Stimulated activated CD4-positive, alpha-beta T cell treated with anti-CD3 and anti-CD28 coated beads, TNF-alpha, amount 100 ng/mL, for 48 hours (primary cell): ENCODE data around the gene ABCC1.
"Not testable (repeated sequence)": the region's sequence is repeated elsewhere in the genome, so short reads cannot be mapped to it uniquely, and the experiment has no call there.

Experiments used
- DNase-seq, 3 donors: peaks; one replicate each; pipeline ENCODE4 v3.0.0-alpha.2; 2020; ENCODE audit warnings: low read depth in 3 of 3

Gene ABCC1

DNA sequence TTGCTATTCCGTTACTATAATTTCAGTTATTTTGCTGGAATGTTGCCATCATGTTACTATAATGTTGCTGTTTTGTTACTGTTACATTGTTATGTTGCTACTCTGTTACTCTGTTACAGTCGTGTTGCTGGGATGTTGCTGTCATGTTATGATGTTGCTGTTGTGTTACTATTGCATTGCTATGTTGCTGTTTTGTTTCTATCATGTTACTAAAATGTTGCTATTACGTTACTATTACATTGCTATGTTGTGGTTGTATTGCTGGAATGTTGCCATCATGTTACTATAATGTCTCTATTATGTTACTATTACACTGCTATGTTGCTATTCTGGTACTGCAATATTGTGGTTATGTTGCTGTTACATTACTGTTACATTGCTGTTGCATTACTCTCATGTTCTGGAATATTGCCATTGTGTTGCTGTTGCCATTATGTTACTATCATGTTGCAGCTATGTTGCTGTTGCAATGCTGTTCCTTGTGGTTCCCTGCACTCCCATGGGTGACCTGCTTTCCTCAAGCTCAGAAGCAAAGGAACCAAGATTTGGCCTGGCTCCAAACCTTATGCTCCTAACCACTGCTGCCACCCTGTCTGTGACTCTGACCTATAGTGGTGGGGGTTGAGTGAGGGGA lies 209.4 kb downstream of the ABCC1 start:
- DNase-seq: no peak

DNA sequence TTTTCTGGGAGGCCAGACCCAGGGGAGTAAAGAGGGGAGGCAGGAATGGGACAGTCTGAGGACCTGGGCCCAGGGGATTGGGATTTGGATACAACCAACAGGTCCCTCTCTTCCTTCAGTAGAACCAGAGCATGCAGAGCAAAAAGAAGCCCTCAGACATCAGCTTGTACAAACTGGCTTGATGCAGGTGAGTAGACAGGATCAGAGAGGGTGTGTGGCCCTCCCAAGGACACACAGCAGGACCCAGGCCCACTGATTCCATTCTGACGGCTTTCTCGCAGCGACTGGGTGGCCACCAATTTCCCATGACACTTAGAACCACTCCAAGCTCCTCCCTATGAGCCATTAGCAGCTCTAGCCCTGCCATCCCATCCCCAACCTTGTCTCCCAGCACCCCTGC lies 210.2 kb downstream of the ABCC1 start:
- no peak for DNase-seq

DNA sequence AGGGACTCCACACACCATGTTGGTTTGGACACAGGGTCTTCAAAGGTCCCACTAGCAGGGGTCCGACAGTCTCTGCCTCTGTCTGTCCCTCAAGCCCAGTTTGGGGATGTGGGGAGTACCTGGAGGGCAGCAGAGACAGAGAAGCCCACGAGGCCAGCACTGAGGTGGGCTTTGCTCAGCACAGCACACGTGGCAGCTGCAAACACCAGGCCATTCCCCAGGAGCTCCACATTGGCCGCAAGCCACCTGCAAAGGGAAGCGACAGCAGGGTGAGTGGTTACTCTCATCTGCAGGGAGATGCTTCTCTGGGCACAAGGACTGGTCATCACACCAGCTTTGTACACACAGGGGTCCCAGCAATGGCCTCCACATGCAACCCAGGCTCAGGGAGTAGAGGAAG lies 211.9 kb downstream of the ABCC1 start:
- DNase-seq: no peak

DNA sequence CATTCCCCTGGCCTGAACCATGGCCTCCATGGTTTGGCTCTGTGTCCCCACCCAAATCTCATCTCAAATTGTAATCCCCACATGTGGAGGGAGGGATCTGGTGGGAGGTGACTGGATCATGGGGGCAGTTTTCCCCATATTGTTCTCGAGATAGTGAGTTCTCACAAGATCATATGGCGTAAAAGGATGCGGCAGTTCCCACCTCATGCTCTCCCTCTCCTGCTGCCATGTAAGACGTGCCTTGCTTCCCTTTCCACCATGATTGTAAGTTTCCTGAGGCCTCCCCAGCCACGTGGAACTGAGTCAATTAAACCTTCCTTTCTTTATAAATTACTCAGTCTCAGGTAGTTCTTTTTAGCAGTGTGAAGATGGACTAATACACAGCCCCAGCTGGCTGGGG lies 212.4 kb downstream of the ABCC1 start:
- not testable (repeated sequence) for DNase-seq

DNA sequence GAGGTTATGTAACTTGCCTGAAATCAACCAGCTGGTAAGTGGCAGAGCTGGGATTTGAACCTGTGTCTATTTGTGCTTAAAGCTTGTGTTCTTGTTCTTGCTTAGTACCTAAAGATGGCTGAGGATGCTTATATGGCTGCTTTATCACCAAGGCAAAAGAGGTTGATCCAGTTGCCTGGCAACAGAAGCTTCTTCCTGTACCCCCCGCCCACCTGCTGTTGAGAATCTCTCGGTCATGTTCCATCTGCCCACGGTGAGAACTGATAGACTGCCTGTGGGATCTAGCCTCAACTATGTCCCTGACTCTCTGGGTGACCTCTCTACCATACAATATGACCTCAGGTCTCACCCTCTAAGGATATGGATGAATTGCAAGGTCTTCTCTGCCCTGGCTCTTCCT lies 213.2 kb downstream of the ABCC1 start:
- no peak for DNase-seq

DNA sequence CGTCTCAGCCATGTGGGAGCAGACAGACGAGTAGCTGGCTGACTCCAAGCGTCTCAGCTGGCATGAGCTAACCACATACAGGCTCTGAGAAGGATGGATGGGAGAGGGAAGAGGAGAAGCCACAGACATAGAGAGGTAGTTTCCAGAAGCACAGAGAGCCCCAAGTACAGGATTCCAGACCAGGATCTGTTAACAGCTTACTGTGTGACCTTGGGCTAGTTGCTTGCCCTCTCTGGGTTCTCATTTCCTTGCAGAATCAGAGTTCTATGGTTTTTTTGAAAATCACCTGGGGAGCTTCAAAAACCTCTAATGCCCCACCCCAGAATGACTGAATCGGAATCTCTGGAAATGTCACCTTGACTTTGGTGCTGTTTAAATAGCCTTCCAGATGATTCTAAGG lies 213.7 kb downstream of the ABCC1 start:
- no peak for DNase-seq

DNA sequence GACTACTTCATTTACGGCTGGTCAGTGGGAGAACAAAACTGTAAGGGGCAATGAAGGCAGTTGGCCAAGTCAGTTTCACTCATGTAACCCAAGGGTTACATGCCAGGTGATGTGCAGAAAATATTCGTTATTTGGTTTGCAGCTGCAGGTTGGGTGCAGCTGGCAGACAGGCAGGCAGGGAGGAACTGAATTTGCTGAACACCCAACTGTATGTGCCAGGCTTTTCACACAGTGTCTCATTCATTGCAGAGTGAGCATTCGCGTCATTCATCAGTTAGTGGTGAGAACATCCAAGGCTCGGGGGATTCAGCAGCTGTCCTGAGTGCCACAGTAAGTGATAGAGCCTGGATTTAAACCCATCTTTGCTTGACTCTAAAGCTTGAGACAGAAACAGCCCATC lies 214.2 kb downstream of the ABCC1 start:
- no peak for DNase-seq

DNA sequence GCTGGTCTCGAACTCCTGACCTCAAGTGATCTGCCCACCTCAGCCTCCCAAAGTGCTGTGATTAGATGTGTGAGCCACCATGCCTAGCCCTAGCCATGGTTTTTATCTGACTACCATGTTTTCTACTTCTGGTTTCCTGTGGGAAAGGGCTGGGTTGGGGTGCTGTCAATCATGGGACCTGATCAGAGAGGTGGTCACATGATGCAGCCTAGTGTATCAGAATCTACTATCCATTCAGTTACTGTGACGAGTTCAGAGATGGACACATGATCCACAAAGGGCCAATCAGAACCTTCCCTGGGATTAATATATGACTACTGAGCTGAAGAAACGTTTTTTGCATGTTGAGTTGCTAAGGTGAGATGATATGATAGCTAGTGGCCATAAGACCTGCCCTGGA lies 214.8 kb downstream of the ABCC1 start:
- no peak for DNase-seq

DNA sequence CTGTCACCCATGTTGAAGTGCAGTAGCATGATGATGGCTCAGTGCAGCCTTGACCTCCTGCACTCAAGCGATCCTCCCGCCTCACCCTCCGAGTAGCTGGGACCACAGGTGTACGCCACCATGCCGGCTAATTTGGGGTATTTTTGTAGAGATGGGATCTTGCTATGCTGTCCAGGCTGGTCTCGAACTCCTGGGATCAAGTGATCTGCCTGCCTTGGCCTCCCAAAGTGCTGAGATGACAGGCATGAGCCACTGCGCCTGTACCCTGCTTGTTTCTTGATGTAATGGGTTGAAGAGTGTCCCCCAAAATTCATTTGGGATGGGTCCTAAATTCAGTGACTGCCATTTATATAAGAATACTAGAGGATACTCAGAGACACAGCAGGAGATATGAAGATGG lies 216.7 kb downstream of the ABCC1 start:
- no peak for DNase-seq

DNA sequence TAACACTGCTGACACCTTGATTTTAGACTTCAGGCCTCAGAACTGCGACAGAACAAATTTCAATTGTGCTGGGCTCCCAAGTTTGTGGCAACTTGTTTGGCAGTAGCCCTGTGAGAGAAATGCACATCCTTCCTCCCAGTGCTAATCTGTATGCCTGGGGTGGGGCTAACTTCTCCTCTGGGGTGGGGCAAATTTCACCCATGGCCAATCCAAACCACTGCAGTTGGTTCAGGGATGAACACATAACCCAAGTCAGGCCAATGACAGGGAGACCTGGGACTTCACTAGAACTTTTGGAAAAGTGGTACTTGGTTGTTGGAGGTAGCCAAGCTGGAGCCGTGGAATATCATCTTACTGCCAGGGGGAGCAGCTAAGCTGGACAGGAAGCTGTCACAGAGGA lies 217.5 kb downstream of the ABCC1 start:
- no peak for DNase-seq

DNA sequence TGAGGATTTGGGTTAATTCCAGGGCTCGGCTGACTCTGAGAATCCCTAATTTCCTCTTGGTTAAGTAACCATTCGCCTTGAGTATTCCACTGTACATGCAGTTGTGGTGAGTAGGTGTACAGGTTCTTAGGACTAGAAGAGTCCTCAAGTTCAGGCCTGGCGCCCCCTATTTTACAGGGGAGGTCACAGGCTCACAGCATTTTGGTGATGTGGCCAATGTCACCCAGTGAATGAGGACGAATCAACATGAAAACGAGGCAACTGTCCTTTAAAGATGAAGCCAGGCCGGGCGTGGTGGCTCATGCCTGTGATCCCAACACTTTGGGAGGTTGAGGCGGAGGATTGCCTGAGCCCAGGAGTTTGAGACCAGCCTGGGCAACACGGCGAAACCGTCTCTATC lies 218.5 kb downstream of the ABCC1 start:
- no peak for DNase-seq

DNA sequence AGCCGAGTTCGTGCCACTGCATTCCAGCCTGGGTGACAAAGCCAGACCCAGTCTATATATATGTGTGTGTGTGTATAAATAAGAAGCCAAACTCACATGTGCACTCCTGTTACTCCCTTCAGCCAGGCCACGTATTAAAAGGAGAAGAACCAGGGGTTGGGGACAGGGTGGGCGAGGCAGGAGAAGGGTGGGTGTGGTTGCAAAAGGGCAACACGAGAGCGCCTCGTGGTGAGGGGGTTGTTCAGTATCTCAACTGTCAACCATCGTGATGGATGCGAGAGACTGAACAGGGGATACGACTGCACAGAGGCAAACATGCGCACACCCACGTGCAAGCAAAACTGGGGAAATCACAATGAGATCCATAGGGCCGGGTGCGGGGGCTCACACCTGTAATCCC lies 219.0 kb downstream of the ABCC1 start:
- no peak for DNase-seq

DNA sequence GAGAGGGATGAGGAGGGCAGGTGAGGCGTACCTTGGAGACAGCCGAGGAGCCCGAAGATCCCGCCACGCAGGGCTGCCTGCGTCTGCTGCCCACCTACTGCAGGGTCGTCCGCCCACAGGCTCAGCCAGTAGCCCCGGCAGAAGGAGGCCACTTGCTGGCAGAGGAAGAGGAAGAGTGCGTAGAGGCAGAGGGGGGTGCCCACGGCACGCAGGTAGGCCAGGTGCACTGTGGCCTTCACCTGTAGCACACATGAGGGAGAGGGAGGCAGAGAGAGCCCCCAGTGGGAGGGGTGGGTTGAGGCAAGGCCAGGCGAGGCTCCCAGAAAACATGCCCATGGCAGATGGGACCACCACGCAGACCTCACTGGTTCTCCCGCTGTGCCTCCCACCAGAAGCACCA lies 220.2 kb downstream of the ABCC1 start:
- DNase-seq: no peak

DNA sequence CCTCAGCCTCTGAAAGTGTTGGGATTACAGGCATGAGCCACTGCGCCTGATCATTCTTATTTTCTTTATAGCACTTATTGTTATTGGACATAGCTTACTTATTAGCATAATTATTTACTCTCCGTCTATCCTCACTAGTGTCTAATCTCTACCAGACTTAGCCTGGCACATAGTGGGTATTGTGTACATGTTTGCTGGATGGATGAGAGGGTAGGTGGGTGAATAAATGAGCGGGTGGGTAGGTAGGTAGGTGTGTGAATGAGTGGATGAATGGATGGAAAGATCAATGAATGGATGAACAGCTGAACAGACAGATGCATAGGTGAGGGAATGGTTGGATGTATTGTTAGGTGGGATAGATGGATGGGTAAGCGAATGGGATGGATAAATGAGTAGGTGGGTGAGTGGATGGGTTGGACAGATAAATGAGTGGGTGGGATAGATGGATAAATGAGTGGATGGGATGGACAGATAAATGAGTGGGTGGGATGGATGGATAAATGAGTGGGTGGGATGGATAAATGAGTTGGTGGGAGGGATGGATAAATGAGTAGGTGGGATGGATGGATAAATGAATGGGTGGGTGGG lies 222.0 kb downstream of the ABCC1 start:
- DNase-seq: no peak

DNA sequence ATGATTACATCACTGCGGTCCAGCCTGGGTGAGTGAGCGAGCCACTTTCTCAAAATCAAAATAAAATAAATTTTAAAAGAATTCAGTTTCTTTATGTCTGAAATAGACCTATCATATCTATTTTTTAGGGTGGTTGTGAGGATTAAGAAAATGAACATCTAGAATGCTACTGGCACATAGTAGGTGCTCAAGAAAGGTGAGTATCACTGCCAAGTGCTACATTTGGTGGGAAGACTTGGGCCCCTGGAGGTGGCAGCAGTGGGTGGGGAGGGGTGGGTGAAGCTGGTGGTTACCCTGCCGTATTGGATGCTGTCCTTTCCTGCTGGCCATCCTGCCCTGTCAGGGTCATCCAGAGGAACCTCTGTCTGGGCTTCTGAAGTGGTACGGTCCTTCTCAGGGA lies 223.6 kb downstream of the ABCC1 start:
- no peak for DNase-seq

DNA sequence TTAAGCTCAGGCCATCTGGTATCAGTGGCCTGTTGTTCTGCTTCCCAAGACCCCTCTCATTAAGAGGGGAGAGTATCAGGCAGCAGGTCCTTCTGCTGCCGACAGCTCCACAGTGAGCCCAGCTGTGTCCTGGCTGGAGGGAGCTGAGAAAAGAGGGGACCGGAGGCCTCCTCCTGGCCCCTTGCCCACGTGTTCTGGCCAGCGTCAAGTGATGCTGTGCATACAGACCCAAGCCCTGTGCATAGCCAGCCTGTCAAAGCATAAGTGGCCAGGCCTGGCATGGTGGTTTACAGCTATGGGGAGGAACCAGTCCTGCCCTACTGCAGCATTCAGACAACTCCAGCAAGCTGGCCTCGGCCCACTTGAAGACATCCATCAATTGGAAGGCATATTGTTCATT lies 225.9 kb downstream of the ABCC1 start:
- no peak for DNase-seq

DNA sequence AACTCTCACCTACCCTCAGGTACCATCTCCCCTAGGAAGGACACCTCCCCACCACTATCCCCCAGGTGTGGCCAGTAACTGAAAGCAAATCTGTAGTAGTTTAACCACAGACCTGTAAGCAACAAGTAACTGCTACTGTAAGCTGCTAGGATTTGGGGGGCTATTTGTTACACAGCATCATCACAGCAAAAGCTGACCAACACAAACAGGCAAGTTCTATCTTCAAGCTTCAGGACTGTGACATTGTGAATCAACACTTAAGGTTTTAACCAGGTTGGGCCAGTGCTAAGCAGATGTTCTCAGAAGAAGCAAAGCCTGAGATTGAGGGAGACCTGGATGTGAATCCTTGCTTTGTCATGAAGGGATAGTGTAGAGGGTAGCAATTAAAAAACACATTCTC lies 226.9 kb downstream of the ABCC1 start:
- DNase-seq: no peak

DNA sequence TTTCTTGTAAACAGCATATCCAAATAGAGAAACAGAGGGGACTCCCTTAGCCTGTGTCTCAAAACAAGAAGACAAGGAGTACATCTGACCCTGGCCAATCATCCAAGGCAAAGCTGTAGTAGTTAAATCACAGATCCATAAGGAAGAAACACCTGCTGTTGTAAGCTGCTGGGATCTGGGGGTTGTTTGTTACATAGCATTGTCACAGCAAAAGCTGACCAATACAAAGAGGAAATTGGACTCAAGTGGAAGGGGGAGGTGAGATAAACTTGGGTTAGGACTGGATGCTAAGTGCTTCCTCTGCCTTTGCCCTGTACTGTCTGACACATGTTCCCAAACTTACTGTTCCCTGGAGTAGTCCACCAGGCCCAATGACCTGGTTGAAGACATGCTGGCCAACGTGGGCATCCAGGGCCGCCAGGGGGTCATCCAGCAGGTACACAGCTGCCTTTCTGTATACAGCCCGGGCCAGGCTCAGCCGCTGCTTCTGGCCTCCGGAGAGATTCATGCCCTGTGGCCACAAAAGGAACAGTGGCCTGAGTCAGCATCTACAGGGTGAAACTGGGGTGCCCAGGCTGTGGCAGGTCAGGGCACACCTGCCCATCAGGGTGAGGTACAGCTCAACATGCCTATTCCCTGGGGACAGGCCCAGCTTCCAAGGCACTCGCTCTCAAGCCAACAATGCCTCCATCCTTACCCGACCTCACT lies 229.2 kb downstream of the ABCC1 start:
- DNase-seq: no peak

DNA sequence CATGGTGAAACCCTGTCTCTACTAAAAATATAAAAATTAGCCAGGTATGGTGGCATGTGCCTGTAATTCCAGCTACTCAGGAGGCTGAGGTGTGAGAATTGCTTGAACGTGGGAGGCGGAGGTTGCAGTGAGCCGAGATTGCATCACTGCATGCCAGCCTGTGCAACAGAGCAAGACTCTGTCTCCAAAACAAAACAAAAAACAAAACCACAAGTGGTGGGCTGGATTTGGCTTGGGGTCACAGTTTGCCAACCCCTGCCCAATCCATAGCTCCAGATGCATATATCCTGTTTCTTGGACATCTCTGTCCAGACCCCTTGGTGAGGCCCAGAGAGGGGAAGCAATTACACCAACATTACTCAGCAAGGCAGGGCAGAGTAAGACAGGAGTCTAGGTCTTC lies 232.3 kb downstream of the ABCC1 start:
- not testable (repeated sequence) for DNase-seq

DNA sequence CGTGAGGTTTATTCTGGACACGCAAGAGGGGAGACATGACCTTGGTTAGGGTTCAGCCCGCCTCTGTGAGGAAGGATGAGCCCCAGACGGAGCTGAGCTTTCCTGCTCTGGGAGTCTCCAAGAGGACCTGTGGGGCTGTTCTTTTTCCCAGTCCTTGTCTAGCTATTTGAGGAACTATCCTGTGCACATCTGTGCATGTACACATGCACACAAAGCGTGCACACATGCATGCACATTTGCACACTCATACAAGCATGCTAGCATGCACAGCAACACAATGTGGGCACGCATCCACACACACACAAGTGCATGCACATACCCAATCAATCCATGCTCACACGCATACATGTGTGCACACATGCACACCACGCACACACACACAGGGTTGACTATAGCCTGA lies 233.5 kb downstream of the ABCC1 start:
- no peak for DNase-seq

DNA sequence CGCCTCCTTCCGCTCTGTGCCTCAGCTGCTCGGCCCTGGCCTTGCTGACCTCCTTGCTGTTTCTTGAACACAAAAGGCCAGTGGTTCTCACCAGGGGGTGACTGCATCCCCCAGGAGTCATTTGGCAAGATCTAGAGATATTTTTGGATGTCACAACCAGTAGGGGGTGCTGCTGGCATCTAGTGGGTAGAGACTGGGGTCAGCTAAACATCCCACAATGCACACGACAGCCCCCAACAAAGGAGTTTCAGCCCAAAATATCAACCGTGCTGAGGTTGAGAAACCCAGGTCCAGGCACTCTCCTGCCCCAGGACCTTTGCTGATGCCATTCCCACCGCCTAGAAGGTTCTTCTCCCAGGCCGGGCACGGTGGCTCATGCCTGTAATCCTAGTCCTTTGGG lies 234.1 kb downstream of the ABCC1 start:
- DNase-seq: no peak

DNA sequence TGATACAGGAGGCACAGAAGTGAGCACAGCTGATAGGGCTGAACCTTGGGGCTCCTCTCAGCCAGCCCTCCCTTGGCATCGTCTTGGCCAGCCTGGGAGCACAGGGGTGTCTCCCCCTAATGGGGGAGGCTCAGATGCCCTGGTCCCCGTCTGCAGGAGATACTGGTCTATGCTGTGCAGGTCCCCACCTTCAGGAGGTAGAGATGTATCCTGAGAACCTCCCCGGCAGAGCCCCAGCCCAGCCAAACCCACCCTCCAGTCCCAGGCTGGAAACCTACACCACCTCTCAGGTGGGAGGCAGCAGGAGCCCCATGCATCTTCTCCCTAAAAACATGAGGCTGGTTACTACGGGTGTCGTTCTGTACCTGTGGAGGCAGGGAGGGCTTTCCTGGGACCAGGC lies 235.2 kb downstream of the ABCC1 start:
- no peak for DNase-seq

DNA sequence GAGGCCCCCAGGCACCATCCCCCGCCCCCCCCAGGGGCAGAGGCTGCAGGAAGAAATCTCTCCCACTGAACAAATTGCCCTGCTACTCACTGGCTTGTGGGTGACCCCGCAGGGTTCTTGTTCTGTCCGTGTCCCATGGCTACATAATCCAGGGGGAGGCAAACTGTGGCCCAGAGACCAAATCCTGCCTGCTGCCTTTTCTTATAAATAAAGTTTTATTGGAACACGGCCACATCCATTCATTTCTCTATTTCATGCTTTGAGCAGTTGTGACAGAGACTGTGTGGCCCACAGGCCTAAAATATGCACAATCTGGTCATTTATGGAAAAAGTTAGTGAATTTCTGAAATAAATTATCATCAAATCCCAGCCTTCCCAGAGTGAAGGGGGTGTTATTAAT lies 235.7 kb downstream of the ABCC1 start:
- no peak for DNase-seq

DNA sequence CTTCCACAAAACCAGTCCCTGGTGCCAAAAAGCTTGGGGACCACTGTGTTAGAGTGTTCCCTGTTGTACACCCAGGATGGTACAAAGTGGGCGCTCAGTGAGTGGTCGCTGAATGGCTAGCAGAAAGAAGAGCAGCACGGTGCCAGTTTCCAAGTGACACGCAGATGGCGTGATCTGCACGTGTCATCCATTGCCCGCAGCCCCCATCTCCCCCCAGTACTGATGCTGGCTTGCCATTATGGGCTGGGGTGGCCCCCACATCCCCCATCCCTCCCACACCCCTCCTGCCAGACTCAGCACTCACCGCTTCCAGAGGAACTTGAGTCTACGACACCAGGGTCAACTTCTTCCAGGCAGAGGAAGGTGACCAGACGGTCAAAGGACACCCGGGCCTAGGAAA lies 237.4 kb downstream of the ABCC1 start:
- no peak for DNase-seq
